NCI-H774 (cell line): Measurements from ENCODE around the gene MCC.

Experiments used
- DNase-seq: peaks from one replicate; lab custom pipeline; 2025; lab: John Stamatoyannopoulos, UW

Gene MCC

DNA sequence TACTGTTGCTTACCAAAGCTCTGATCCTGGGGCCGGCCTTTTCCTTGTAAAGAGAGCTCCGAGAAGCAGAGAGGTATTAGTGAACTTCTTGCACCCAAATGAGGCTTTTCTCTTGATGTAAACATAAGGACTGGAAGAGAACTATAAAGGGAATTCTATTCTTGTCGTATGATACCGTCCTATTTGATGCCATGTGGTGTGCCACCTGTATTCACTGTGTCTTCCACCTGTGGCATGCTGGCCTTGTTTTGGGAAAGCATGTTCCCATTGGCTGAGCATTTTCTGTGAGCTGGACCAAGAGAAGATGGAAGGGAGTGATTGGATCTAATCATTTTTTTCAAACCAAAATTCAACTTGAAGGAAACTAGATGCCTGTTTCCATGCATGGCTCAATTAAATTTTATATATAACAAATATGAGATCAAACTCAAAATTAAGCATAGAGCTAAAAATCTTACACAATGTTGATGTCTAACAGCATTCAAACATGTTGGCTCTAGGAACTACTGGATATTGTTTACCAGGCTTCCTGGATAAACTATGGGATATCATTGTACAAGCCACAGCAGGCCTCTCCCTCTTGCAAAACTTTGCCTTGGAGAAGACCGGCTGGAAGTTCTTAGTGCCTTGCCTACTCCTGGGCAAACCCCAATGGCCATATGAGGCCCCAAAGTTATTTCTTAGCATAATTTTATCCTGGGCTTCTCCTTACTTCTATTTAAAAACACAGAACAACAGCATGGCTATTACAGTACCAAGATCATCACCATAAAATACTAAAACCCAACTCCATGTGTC lies 168.8 kb downstream of the MCC start:
- DNase-seq, result no peak

DNA sequence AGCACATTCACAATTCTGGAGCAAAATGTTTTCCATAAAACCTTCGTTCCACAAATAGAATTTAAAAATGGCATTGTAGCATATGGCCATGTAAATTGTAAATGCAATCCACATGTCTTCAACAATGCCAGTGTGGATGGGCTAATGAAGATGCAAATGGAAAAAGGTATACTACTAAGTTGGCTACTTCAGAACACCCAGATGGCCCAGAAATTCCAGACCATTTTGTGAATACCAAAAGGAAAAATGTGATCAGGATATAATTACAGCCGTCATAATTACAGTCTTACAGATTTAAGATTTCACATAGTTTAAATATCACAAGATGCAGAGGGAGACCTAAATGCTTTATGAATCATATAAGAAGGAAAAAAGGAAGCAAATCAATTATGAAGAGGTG lies 170.6 kb downstream of the MCC start:
- DNase-seq, result no peak

DNA sequence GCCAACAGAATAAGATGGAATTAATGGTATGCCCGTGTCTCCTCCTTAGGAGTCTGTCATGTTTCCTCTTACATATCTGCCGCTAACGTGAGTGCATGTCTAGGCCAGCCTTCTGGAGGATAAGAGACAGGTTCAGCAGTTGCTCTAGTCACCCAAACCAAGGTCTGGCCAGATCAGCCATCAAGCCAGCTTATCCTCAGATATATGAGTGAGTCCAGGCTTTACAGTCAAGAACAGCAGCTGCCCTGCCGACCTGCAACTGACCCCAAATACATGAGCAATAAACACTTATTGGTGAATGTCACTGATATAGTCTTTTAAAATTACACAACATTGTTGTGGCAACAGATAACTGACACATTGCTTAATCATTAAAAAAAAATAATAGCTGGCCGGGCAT lies 177.0 kb downstream of the MCC start:
- no peak for DNase-seq

DNA sequence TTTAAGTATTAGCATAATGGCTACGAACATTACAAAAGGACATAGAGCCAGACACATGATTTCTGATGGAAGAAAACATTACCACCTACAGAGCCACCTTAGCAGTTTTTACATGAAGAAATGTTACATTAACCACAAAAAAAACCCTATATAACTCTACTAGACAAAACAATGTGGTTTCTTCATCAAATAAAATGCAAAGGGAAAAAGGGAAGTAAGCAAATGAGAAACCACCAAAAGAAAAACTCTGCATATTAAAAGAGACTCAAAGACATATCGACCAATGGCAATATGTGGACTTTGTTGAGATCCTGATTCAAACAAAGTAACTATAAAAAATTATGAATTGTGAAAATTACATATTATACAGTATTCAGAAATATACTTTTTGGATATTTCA lies 186.1 kb downstream of the MCC start:
- no peak for DNase-seq

DNA sequence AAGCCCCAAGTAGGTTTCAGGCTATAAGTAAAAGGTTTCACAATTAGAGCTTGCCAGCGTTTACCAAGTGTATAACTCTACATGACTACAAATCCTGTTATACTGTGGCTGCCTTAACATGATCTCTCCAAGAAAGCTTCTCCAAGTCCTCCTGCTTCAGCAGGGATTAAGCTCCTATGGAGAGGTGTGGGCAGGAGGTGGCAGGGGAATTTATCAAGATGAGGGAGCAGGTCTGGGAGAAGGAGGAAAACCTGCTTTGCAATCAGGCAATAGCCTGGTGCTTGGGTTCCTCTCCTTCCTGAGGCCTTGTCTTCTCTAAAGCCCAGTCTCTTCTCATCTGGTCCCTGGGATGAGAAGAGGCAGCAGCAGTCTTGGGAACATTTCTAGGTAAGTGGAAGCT lies 188.7 kb downstream of the MCC start:
- no peak for DNase-seq

DNA sequence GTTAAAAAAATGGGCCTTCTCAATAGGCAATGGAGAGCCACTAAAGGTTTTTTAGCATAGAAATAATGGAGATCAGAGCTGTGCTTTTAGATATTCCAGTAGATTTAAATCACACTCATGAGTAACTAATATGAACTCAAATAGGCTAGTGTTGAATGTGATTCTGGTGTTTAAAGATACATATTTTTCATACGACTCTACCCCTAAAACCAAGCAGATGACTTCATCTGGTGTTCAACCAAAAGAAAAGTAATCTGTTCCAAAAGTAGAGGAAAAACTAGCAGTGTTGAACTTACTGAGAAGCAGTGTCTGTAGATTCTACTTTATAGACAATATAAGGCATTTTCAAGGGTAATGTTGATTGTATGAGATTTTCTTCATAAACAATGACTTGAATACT lies 191.6 kb downstream of the MCC start:
- DNase-seq, result no peak

DNA sequence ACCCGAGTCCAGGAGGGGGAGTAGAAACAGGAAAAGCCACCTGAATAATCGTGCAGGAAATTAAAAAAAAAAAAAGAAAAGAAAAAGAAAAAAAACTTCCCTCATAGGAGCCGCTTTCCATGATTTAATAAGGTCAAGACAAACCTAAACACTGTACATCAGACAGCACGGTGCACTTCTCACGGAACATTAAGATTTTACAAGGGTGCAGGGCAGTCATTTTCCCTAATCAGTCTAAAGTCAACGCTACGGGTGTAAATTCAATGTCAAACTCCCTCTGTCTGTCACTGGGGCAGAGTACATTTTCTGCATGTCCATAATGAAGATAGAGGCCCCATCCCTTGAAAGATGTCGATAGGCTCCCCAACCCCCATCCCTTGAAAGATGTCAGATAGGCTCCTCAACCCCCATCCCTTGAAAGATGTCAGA lies 193.1 kb downstream of the MCC start:
- DNase-seq, result no peak

DNA sequence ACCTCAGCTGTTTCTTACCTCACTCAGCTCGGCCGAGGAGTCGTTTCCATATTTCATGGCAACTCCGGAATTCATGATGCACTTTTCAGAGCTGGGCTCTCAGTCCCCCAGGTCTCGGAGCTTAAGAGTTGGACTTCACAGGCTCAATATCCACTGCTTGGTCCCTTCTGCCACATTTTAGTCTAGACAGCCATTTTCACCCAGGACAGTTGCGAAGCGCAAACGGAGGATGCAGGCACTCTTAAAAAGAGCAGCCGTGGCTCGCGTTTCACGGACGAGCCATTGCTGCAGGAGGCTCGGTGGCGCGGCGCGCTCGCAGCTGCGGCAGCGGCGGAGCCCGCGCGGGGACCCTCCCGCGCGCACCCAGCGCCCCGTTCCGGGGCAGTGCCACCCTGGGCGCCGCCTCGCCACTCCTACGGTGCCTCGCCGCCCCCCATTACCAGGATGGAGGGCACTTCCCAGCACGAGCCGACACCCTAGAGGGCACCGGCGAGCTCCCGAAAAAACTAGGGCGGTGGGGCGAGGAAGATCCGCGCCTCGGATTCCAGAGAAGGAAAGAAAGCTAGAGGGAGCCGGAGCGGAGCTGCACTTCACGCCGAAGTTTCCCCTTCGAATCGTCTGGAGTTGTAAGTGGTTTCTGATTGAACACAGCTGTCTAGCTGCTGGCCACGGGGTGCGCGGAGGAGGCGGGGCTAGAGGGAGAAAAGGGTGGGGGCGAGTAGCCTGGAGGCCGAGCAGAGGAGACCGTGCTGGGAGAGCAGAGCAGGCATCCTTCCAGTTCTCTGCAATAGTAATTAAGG lies 193.7 kb downstream of the MCC start:
- no peak for DNase-seq

DNA sequence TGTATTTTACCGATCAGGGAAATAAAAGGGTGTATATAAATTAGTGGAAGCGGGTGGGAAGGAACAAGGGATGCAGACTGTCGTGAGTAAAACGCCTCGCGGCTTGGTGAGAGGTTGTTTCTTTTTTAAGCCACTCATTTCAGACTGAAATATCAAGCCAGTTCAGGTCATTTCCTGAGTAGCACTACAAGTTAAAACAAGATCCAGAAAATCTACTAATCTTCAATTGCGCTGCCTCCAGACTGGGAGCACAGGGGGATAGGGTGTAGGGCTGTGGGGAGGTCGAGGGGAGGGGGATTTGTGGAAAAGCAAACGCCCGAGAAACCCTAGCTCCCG lies 194.3 kb downstream of the MCC start:
- no peak for DNase-seq

DNA sequence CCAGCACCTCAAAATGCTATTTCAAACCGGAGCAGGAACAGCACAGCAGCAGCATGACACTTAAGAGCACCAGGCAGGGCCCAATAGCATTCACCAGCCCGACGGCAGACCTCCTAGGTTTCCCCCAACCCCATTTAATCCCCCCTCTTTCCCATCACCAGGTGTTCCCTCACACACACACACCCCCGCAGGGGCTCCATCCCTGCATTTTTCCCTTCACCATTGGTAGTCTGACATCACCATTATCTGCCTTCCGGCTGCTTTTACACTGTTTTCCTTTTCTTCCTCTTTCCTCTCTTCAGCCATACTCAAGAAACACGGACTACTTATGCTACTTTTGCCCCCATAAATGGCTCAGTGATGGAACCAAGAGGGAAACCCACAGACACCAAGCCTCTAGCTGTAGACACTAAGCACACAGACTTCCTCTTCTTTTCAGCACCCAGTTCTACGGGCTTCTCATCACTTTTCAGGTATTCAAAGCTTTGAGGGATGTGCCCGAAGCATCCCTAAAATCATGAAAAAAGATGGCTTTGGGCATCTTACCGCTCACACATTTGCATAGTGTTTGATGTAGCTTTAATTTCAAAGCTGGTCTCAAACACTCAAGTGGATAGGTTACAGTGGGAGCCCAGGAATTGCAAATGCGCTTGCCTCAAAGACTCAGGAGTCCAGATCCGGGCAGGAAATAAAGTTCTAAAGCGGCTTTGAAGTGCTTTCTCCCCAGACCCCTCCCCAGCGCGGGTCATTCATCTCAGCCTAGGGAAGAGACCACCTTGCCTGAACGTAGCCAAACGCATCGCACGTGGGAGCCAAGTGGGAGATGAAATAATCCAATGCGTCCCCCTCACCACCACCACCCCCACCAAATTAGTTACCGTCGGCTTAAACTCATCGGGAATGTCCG lies 194.9 kb downstream of the MCC start:
- no peak for DNase-seq

DNA sequence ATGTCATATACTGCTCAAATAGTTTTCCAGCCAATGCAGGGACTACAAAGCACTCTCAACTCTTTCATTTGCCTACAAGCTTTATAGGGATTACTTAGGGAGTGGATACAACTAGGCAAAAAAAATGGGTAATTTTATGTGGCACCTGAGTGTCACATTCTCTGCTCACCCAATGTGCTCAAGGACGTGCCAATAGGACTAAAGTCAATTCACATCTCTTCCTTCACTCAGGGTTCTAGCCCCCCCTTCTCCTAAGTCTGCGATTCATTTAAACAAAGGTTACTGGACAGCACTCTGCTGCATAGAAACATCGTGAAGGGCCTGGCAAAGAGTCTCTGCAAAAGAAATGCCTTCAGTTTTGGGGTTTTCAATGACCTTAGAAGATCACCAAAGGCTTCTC lies 195.8 kb downstream of the MCC start:
- no peak for DNase-seq

DNA sequence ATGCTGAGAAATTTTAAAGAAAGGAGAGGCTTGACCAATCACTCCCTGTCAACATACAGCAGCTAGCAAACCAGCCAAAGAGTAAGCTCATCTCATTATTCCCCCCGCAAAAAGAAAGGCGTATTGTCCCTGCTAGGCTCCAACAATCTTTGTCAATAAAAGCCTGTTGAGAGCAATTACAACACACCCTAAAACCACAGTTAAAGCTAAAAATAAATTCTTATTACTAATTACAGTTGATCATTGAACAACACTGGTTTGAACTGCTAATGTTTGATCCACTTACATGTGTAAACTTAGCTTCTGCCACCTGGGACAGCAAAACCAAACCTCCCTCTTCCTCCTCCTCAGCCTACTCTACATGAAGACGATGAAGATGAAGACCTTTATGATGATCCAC lies 204.7 kb downstream of the MCC start:
- no peak for DNase-seq

DNA sequence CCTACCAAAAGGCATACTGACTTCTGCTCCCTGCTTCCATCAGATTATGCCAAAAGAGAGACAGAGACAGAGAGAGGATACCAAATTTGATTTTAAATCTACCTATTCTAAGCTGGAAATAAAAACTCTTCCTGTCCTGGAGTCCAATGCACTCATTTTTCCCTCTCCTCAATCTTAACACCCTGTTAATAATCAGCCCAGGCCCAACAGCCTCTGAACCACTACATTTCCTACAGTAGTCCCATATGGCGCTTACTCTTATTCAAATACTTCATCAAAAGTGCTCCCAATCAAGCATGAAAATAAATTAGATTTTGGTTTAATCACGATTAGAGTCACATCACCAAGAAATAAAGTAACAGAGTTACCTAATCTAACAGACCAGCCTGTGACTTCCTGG lies 205.8 kb downstream of the MCC start:
- no peak for DNase-seq

DNA sequence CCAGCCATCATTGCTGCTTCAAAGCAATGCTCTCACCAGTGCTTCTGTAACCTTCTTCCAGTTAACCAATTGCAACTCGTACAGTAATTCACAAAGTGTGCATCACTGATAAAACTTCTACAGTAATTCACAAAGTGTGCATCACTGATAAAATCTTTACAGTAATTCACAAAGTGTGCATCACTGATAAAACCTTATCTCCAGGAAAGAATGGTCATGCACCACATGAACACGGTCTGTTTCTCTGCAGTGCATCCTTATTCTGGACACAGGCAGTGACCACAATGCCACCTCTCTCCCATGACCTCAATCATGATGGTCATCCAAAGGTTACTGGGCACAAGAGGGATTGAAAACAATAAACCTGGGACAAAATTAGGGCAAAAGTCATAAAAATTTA lies 207.1 kb downstream of the MCC start:
- DNase-seq, result no peak

DNA sequence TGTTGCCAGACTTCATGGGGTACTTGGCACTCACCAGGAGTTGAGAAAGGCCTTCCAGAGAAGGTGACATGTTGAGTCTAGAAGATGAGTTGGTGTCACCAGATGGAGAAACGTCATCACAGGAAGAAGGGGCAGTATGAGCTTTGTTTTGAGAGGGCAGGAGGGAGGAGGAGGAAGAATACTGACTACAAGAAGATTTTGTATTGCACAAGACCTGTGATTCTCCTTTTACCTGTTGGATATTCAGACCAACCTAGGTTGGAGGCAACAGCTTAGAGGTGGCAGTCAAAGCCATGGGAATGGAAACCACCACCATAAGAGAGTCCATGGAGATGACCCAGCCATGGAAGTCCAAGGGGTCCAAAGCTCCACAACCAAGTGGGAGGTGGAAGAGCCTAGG lies 207.7 kb downstream of the MCC start:
- no peak for DNase-seq

DNA sequence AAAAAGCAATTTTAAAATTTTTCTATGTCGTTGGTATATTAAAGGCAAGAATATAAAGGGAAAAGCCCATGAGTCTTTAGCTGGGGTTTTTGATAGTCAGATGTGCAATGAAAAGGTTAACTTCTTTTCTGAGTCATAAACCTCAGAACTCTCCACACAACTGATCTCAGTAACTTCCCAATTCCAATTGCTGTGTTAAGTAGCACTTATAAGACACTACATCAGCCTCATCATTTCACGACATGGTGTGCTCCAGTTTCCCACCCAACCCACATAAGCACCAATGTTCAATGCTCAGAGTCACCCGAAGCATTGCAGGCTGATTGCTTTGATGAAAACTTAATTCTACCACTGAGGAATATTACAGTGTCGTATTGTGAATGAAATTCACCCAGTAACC lies 209.3 kb downstream of the MCC start:
- no peak for DNase-seq

DNA sequence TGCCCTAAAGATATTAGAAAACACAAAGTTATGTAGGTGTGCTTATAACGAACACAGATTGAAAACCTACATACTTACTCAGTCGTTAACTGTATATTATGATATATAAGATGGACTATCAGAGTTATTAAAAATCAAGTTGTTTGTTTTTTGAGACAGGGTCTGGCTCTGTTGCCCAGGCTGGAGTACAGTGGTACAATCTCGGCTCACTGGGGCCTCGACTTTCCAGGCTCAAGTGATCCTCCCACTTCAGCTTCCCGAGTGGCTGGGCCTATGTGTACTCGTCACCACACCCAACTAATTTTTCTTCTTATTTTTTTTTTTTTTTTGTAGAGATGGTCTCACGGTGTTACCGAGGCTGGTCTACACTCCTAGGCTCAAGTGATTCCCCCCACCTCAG lies 211.8 kb downstream of the MCC start:
- no peak for DNase-seq

DNA sequence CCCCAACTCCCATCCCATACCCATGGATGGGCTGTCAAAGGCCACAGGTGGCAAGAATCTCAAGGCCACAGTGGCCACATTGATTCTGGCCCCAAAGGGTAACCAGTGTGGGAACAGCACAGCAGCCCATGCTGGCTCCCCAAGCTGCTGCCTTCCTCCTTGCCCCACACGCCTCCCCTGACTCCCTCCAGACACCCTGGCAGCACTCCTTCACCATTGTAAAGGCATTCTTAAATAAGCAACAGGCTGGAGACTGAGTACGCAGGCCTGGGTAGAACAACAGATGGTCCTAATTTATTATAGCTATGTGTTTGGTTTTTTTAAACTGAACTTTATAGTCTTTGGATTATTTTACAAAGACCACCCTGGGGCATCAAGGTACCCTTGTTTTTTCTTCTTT lies 212.3 kb downstream of the MCC start:
- no peak for DNase-seq

DNA sequence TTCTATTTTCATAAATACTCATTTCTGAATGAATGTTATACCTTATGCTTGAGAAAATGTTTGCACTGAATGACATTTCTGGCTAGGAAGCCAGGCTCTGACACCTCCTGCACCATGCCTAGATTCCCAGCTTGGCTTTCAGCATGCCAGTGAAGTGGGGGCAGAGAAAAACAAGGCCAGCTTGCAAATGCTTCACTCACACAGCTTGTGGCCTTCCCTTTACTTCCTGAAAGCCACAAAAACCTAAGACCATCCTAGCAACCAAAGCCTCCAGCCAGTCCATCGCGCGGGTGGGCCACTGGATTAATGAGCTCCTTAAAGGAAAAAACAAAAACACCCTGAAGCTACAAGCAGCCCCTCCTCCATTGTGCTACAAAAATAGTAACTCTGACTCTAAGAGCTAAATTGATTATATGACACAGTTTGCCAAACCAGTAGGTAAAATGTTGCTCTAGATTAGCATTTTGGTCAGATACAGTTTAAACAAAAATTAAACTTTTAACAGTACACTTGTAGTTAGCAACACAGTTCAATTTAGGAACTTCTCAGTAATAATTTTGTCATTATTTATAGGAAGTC lies 213.3 kb downstream of the MCC start:
- DNase-seq, result no peak

DNA sequence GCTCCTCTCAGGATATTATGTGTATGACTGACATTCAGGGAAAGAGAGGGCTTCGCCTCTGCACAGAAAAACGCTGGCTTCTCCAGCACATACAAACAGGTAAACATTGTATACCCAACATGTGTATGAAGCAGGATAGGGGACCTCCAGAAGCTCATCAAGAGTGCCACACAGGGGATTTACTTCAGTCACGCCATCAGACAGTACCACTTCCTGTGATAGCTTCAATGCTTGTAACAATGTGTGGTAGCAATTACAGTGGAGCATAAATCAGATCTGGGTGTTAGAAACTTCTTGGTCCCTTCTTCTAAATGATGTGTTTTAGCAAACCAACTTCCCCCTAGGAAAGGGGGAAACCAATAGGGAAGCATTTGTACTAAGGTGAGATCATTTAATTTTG lies 214.3 kb downstream of the MCC start:
- DNase-seq, result no peak

DNA sequence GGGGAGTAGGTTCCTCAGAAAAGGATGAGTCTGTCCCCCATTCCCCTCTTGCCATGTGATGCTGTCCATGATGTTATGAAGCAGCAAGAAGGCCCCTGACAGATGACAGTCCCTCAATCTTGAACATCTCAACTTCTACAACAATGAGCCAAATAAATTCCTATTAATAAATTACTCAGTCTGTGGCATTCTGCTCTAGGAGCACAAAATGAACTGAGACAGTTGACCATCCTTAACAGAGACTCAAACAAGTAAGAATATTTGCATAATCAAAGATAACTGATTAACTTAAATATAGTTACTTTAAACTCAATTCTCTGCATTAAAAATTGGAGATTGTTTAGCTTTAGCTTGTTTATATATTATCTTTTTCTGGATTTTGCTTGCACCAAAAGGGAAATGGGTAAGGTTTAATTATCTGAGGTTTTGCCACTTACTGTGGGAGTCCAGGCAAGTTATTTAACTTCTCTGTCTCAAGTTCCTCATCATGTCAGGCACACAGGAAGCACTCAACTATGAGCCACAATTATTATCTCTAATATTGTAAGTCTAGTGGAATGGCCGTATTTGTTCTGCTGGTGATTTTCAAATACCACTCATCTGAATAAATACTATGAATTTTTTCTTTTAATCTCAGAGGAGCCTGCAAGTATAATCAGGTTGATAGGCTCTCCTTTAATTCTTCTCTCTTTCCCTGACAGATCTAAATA lies 216.4 kb downstream of the MCC start:
- no peak for DNase-seq

DNA sequence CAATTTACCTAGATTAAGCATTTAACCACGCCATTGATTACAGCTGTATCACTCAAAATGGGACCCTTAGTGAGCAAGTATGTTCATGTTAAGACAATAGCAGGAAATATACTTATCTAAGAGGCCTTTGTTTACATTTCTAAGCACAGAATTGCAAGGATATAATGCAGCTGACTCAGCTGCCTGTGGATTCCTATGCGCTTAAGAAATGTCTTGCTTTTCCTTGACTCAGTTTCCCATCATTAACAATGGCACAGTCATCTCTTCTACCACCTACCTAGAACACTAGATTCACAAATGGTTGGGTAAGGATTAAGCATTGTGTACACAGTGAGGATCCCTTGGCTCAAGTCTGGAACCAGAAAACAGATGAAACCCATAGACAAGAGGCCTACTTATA lies 217.2 kb downstream of the MCC start:
- no peak for DNase-seq
